ENCODE measurements around the gene CBLB. TPM values are rescaled to one million over a fixed set of nuclear protein-coding genes. Genes with fewer than 3 reads are reported as not detected.

CBLB gene
- total and polyA plus RNA-seq, 4 donors = 3.1 to 22.8 (median 9.8) TPM

- DNase-seq (ENCODE audit: low spot score) = no peak
- Histone ChIP-seq H3K9me3 (ENCODE audit: control insufficient read depth in 4 of 4, low read length in 3 of 4) (peaks cover 0 to 2% (median 0%) of the 10 kb centered on the region in 4 donors), H3K27ac (ENCODE audit: low read depth in 1 of 2, low read length in 2 of 2) (no peak overlapping the region), H3K27me3 (ENCODE audit: control insufficient read depth in 4 of 4, insufficient read depth in 4 of 4, low read length in 3 of 4) (no peaks in the 10 kb centered on the region), H3K36me3 (ENCODE audit: control insufficient read depth in 4 of 4, insufficient read depth in 3 of 4, low read depth in 1 of 4, low read length in 3 of 4) (no peaks in the 10 kb centered on the region), H3K4me1 (ENCODE audit: control insufficient read depth in 4 of 4, insufficient read depth in 4 of 4, low read length in 3 of 4) (no peaks in the 10 kb centered on the region), H3K4me3 (ENCODE audit: low read depth in 1 of 3, low read length in 3 of 3) (no peak overlapping the region), H3K9ac (ENCODE audit: low read depth in 1 of 2, low read length in 2 of 2) (no peak overlapping the region)
- WGBS = 68% methylated on average over 2 of the region's 2 CpGs
- TF ChIP-seq RXRA (IDR thresholded peaks at IDR 0.05) = no peak
- TF ChIP-seq TAF1 (conservative IDR thresholded peaks at IDR 0.05) = no peak
- no peak for TF ChIP-seq FOXA1 (IDR thresholded peaks at IDR 0.05)
- no peak for TF ChIP-seq EGR1 (IDR thresholded peaks at IDR 0.05; ENCODE audit: low read depth in 2 of 2)
- TF ChIP-seq NR2F2 (IDR thresholded peaks at IDR 0.05) = no peak
- TF ChIP-seq CTCF (IDR thresholded peaks at IDR 0.05; ENCODE audit: low read depth, low read length, missing input control) = no peak
- no peak for TF ChIP-seq HNF4A (conservative IDR thresholded peaks at IDR 0.05)
- TF ChIP-seq FOXA2 (IDR thresholded peaks at IDR 0.05) = no peak
- TF ChIP-seq RAD21 (IDR thresholded peaks at IDR 0.05) = no peak
- no peak for TF ChIP-seq ZBTB33 (IDR thresholded peaks at IDR 0.05)
- no peak for TF ChIP-seq MAX (IDR thresholded peaks at IDR 0.05)
- TF ChIP-seq GABPA (IDR thresholded peaks at IDR 0.05 in 1 of 2, conservative IDR thresholded peaks at IDR 0.05 in 1 of 2) = no peak
- no peak for TF ChIP-seq YY1 (IDR thresholded peaks at IDR 0.05)
- no peak for TF ChIP-seq HNF4G (IDR thresholded peaks at IDR 0.05)
- TF ChIP-seq REST (IDR thresholded peaks at IDR 0.05) = no peak
- TF ChIP-seq JUND (IDR thresholded peaks at IDR 0.05) = no peak
Measured at GRCh38 chr3:105613120-105613519, 255.7 kb downstream of the CBLB start.
